ENCODE measurements around the gene BCL11B. TPM values are rescaled to one million over a fixed set of nuclear protein-coding genes. Genes with fewer than 3 reads are reported as not detected.
"Not testable (repeated sequence)": the region's sequence is repeated elsewhere in the genome, so short reads cannot be mapped to it uniquely, and the experiment has no call there.

The BCL11B gene
- total RNA-seq, 1 donor from 2014 or later, result 1.3 TPM

GRCh38 chr14:99187858-99188257, 84.1 kb downstream of the BCL11B start:
- H2AFZ ChIP-seq (replicated peaks), result no peak overlapping the region
- no peak overlapping the region for H3K9ac ChIP-seq
- no peaks in the 10 kb centered on the region for H3K9me3 ChIP-seq (ENCODE audit: low read depth)
- Mint-ChIP-seq H3K36me3 (peaks cover 2% of the 10 kb centered on the region), H3K4me3 (no peak overlapping the region), H3K27ac (no peak overlapping the region), H3K27me3 (ENCODE audit: insufficient read depth, low read depth) (peaks cover 2% of the 10 kb centered on the region), H3K9me3 (no peaks in the 10 kb centered on the region), H3K4me1 (peaks cover 9% of the 10 kb centered on the region)
- no peaks in the 10 kb centered on the region for H3K27me3 ChIP-seq
- no peak overlapping the region for H3K4me3 ChIP-seq
- H3K4me2 ChIP-seq, result no peak overlapping the region
- no peaks in the 10 kb centered on the region for H3K79me2 ChIP-seq (ENCODE audit: low read depth)
- no peak overlapping the region for H3K27ac ChIP-seq
- H3F3A ChIP-seq (ENCODE audit: low read depth), result no peaks in the 10 kb centered on the region
- no peak for DNase-seq (ENCODE audit: low spot score)
- H3K36me3 ChIP-seq, result no peaks in the 10 kb centered on the region
- H3K4me1 ChIP-seq, result peaks cover 17% of the 10 kb centered on the region
- TF ChIP-seq EZH2 (IDR thresholded peaks at IDR 0.05) (no peak), CTCF (IDR thresholded peaks at IDR 0.05) (no peak), EZH2phosphoT487 (IDR thresholded peaks at IDR 0.05) (no peak)
- H4K20me1 ChIP-seq (ENCODE audit: low read depth), result no peaks in the 10 kb centered on the region

- peaks cover 9% of the 10 kb centered on the region for H3K4me1 Mint-ChIP-seq
- Histone ChIP-seq H2AFZ (replicated peaks) (no peak overlapping the region), H3K27ac (no peak overlapping the region), H3K9ac (no peak overlapping the region), H4K20me1 (ENCODE audit: low read depth) (no peaks in the 10 kb centered on the region), H3K4me2 (no peak overlapping the region), H3K27me3 (no peaks in the 10 kb centered on the region), H3K4me1 (peaks cover 13% of the 10 kb centered on the region), H3F3A (ENCODE audit: low read depth) (no peaks in the 10 kb centered on the region), H3K79me2 (ENCODE audit: low read depth) (no peaks in the 10 kb centered on the region), H3K9me3 (ENCODE audit: low read depth) (no peaks in the 10 kb centered on the region), H3K36me3 (no peaks in the 10 kb centered on the region), H3K4me3 (no peak overlapping the region)
- peaks cover 2% of the 10 kb centered on the region for H3K27me3 Mint-ChIP-seq (ENCODE audit: insufficient read depth, low read depth)
- no peak overlapping the region for H3K27ac Mint-ChIP-seq
- peaks cover 2% of the 10 kb centered on the region for H3K36me3 Mint-ChIP-seq
- no peaks in the 10 kb centered on the region for H3K9me3 Mint-ChIP-seq
- DNase-seq (ENCODE audit: low spot score), result no peak
- no peak overlapping the region for H3K4me3 Mint-ChIP-seq
- TF ChIP-seq CTCF (IDR thresholded peaks at IDR 0.05) (no peak), EZH2 (IDR thresholded peaks at IDR 0.05) (no peak), EZH2phosphoT487 (IDR thresholded peaks at IDR 0.05) (no peak)
These were observed 84.9 kb downstream of the BCL11B start for GRCh38 chr14:99186956-99187690.

GRCh38 chr14:99186336-99186735, 85.7 kb downstream of the BCL11B start:
- not testable (repeated sequence) for H4K20me1 ChIP-seq (ENCODE audit: low read depth); DNase-seq (ENCODE audit: low spot score); H3K4me3 ChIP-seq

GRCh38 chr14:99185436-99186068, 86.4 kb downstream of the BCL11B start:
- Histone ChIP-seq H4K20me1 (ENCODE audit: low read depth) (no peaks in the 10 kb centered on the region), H3K27ac (no peak overlapping the region), H3K9ac (no peak overlapping the region), H3K4me1 (peaks cover 4% of the 10 kb centered on the region), H3K36me3 (no peaks in the 10 kb centered on the region), H2AFZ (replicated peaks) (no peak overlapping the region), H3K4me2 (no peak overlapping the region), H3F3A (ENCODE audit: low read depth) (no peaks in the 10 kb centered on the region), H3K27me3 (no peaks in the 10 kb centered on the region), H3K9me3 (ENCODE audit: low read depth) (no peaks in the 10 kb centered on the region), H3K79me2 (ENCODE audit: low read depth) (no peaks in the 10 kb centered on the region), H3K4me3 (no peak overlapping the region)
- H3K9me3 Mint-ChIP-seq, result no peaks in the 10 kb centered on the region
- peaks cover 5% of the 10 kb centered on the region for H3K4me1 Mint-ChIP-seq
- H3K4me3 Mint-ChIP-seq, result no peak overlapping the region
- TF ChIP-seq CTCF (IDR thresholded peaks at IDR 0.05) (no peak), EZH2phosphoT487 (IDR thresholded peaks at IDR 0.05) (no peak), EZH2 (IDR thresholded peaks at IDR 0.05) (no peak)
- DNase-seq (ENCODE audit: low spot score), result no peak
- no peaks in the 10 kb centered on the region for H3K27me3 Mint-ChIP-seq (ENCODE audit: insufficient read depth, low read depth)
- peaks cover 2% of the 10 kb centered on the region for H3K36me3 Mint-ChIP-seq
- H3K27ac Mint-ChIP-seq, result no peak overlapping the region

More at GRCh38 chr14:99186336-99186735, 85.7 kb downstream of the BCL11B start:
- not testable (repeated sequence) for H3K4me2 ChIP-seq; H2AFZ ChIP-seq (replicated peaks); H3K27me3 ChIP-seq; H3K9me3 Mint-ChIP-seq; H3K9ac ChIP-seq; H3K27me3 Mint-ChIP-seq (ENCODE audit: insufficient read depth, low read depth); H3K36me3 ChIP-seq; H3K36me3 Mint-ChIP-seq; H3K79me2 ChIP-seq (ENCODE audit: low read depth); H3K4me1 ChIP-seq; H3K4me3 Mint-ChIP-seq; H3K4me1 Mint-ChIP-seq; H3K27ac Mint-ChIP-seq; H3K9me3 ChIP-seq (ENCODE audit: low read depth); H3F3A ChIP-seq (ENCODE audit: low read depth); H3K27ac ChIP-seq

All from neural progenitor cell (in vitro differentiated cells).